ENCODE measurements around the gene NSFL1C.
"Not testable (repeated sequence)": the region's sequence is repeated elsewhere in the genome, so short reads cannot be mapped to it uniquely, and the experiment has no call there.

NSFL1C gene

GRCh38 chr20:1426231-1426849, 40.3 kb downstream of the NSFL1C start:
- no peak for DNase-seq (ENCODE audit: low spot score)

- DNase-seq (ENCODE audit: low spot score) = no peak
Measured at GRCh38 chr20:1424336-1424735, 42.3 kb downstream of the NSFL1C start.

GRCh38 chr20:1423625-1424106, 43.0 kb downstream of the NSFL1C start:
- DNase-seq (ENCODE audit: low spot score) = peak; percentile 78

GRCh38 chr20:1423206-1423605, 43.4 kb downstream of the NSFL1C start:
- DNase-seq (ENCODE audit: low spot score) = no peak

GRCh38 chr20:1422753-1423152, 43.9 kb downstream of the NSFL1C start:
- no peak for DNase-seq (ENCODE audit: low spot score)

GRCh38 chr20:1420066-1420465, 46.6 kb downstream of the NSFL1C start:
- DNase-seq (ENCODE audit: low spot score) = no peak

- no peak for DNase-seq (ENCODE audit: low spot score)
Measured at GRCh38 chr20:1418350-1418749, 48.3 kb downstream of the NSFL1C start.

GRCh38 chr20:1417790-1418189, 48.9 kb downstream of the NSFL1C start:
- no peak for DNase-seq (ENCODE audit: low spot score)

- no peak for DNase-seq (ENCODE audit: low spot score)
Measured at GRCh38 chr20:1417273-1417672, 49.4 kb downstream of the NSFL1C start.

- DNase-seq (ENCODE audit: low spot score) = no peak
Measured at GRCh38 chr20:1415667-1416468, 50.8 kb downstream of the NSFL1C start.

GRCh38 chr20:1414982-1415381, 51.7 kb downstream of the NSFL1C start:
- DNase-seq (ENCODE audit: low spot score) = no peak

- no peak for DNase-seq (ENCODE audit: low spot score)
Measured at GRCh38 chr20:1405801-1406200, 60.8 kb downstream of the NSFL1C start.

- DNase-seq (ENCODE audit: low spot score) = no peak
Measured at GRCh38 chr20:1403624-1404023, 63.0 kb downstream of the NSFL1C start.

- DNase-seq (ENCODE audit: low spot score) = no peak
Measured at GRCh38 chr20:1402149-1402548, 64.5 kb downstream of the NSFL1C start.

GRCh38 chr20:1401451-1401907, 65.2 kb downstream of the NSFL1C start:
- DNase-seq (ENCODE audit: low spot score) = no peak

- not testable (repeated sequence) for DNase-seq (ENCODE audit: low spot score)
Measured at GRCh38 chr20:1399678-1400366, 66.8 kb downstream of the NSFL1C start.

- DNase-seq (ENCODE audit: low spot score) = not testable (repeated sequence)
Measured at GRCh38 chr20:1398185-1398584, 68.5 kb downstream of the NSFL1C start.

GRCh38 chr20:1397710-1398109, 68.9 kb downstream of the NSFL1C start:
- no peak for DNase-seq (ENCODE audit: low spot score)

- DNase-seq (ENCODE audit: low spot score) = no peak
Measured at GRCh38 chr20:1396702-1397101, 69.9 kb downstream of the NSFL1C start.

- DNase-seq (ENCODE audit: low spot score) = no peak
Measured at GRCh38 chr20:1396264-1396663, 70.4 kb downstream of the NSFL1C start.

- DNase-seq (ENCODE audit: low spot score) = no peak
Measured at GRCh38 chr20:1394686-1395085, 72.0 kb downstream of the NSFL1C start.

- no peak for DNase-seq (ENCODE audit: low spot score)
Measured at GRCh38 chr20:1393507-1393882, 73.2 kb downstream of the NSFL1C start.
